ENCODE measurements around the gene HSPA4.

Gene HSPA4

GRCh38 chr5:133154274-133155075 lies 102.7 kb downstream of the HSPA4 start:
- no peak for DNase-seq (ENCODE audit: low read depth in 1 of 2, low spot score in 1 of 2)

- DNase-seq (ENCODE audit: low read depth in 1 of 2, low spot score in 1 of 2): no peak
Measured at GRCh38 chr5:133155326-133155969, 103.6 kb downstream of the HSPA4 start.

Measured in stimulated activated CD4-positive, alpha-beta T cell treated with anti-CD3 and anti-CD28 coated beads, Interleukin-15, amount 100 ng/mL, for 1 hour (primary cell).